Neural cell (in vitro differentiated cells): Measurements from ENCODE around the gene TMEM185B. TPM values are rescaled to one million over a fixed set of nuclear protein-coding genes. Genes with fewer than 3 reads are reported as not detected.

Source experiments
- H2AFZ ChIP-seq: fragments of 200-600, 300-800 bp; sonication (generic), shearing (Covaris generic); 2 replicates; pipeline ENCODE4 v1.6.0; 2014; ENCODE audit warnings: low read depth, mild to moderate bottlenecking, antibody characterized with exemption, low read length, moderate library complexity
- H3F3A ChIP-seq: fragments of 200-600 bp; shearing (Covaris generic); 2 replicates; pipeline ENCODE4 v1.6.1; 2016; ENCODE audit warnings: mild to moderate bottlenecking, moderate library complexity, mixed read lengths, antibody characterized with exemption, low read length; ENCODE audit not compliant: insufficient read depth, poor library complexity, severe bottlenecking
- H3K27ac ChIP-seq: fragments of 200-600, 300-800 bp; sonication (generic), shearing (Covaris generic); 2 replicates; pipeline ENCODE4 v1.5.1; 2014; ENCODE audit warnings: mild to moderate bottlenecking, low read length, moderate library complexity
- H3K27me3 ChIP-seq: fragments of 300-800, 200-600 bp; sonication (generic), shearing (Covaris generic); 2 replicates; pipeline ENCODE4 v1.6.0; 2014; ENCODE audit warnings: mild to moderate bottlenecking, low read depth, low read length, moderate library complexity; ENCODE audit not compliant: insufficient read depth
- H3K36me3 ChIP-seq: fragments of 300-800, 200-600 bp; sonication (generic), shearing (Covaris generic); 2 replicates; pipeline ENCODE4 v1.5.1; 2014; ENCODE audit warnings: mild to moderate bottlenecking, antibody characterized with exemption, low read length, moderate library complexity; ENCODE audit not compliant: insufficient read depth
- H3K4me2 ChIP-seq: fragments of 300-800, 200-600 bp; sonication (generic), shearing (Covaris generic); 2 replicates; pipeline ENCODE4 v1.6.0; 2014; ENCODE audit warnings: mild to moderate bottlenecking, low read length
- H3K4me3 ChIP-seq: fragments of 300-800, 200-600 bp; sonication (generic), shearing (Covaris generic); 2 replicates; pipeline ENCODE4 v1.5.1; 2014; ENCODE audit warnings: mild to moderate bottlenecking, low read length, moderate library complexity
- H3K79me2 ChIP-seq: fragments of 200-600 bp; shearing (Covaris generic); replicated peaks from 2 replicates; pipeline ENCODE4 v1.6.0; 2014; ENCODE audit warnings: mild to moderate bottlenecking, low read length, moderate library complexity; ENCODE audit not compliant: insufficient read depth
- H3K9ac ChIP-seq: fragments of 300-800, 200-600 bp; sonication (generic), shearing (Covaris generic); 2 replicates; pipeline ENCODE4 v1.6.1; 2016; ENCODE audit warnings: mild to moderate bottlenecking, low read length, mixed read lengths
- H3K9me2 ChIP-seq: fragments of 200-600 bp; shearing (Covaris generic); 2 replicates; pipeline ENCODE4 v1.6.1; 2016; ENCODE audit warnings: mild to moderate bottlenecking, low read length, mixed read lengths; ENCODE audit not compliant: insufficient read depth
- H3K9me3 ChIP-seq: fragments of 200-600, 300-800 bp; sonication (generic), shearing (Covaris generic); 2 replicates; pipeline ENCODE4 v1.6.1; 2016; ENCODE audit warnings: mild to moderate bottlenecking, mixed run types, low read length, moderate library complexity, mixed read lengths
- H4K20me1 ChIP-seq: fragments of 200-600 bp; shearing (Covaris generic); 2 replicates; pipeline ENCODE4 v1.6.1; 2016; ENCODE audit warnings: mild to moderate bottlenecking, mixed run types; ENCODE audit not compliant: insufficient read depth
- CTCF ChIP-seq: fragments of 450-650 bp; IDR thresholded peaks from 2 replicates; pipeline ENCODE4 v1.5.1; 2014; ENCODE audit warnings: antibody characterized with exemption, mild to moderate bottlenecking, moderate library complexity; ENCODE audit not compliant: poor library complexity, severe bottlenecking
- EP300 ChIP-seq: fragments of 450-650 bp; conservative IDR thresholded peaks from 2 replicates; pipeline ENCODE4 v1.6.1; 2014; ENCODE audit warnings: antibody characterized with exemption, mild to moderate bottlenecking, moderate library complexity; ENCODE audit not compliant: poor library complexity, severe bottlenecking
- EZH2 ChIP-seq: fragments of 200-600, 300-800 bp; shearing (Covaris generic), sonication (generic); IDR thresholded peaks from 2 replicates; pipeline ENCODE4 v1.6.1; 2014; ENCODE audit warnings: antibody characterized with exemption, low read length, borderline replicate concordance, mild to moderate bottlenecking; ENCODE audit not compliant: insufficient read depth, poor library complexity, severe bottlenecking
- MXI1 ChIP-seq: fragments of 450-650 bp; conservative IDR thresholded peaks from 2 replicates; pipeline ENCODE4 v1.6.1; 2014; ENCODE audit warnings: antibody characterized with exemption, mild to moderate bottlenecking; ENCODE audit not compliant: poor library complexity, severe bottlenecking
- POLR2AphosphoS5 ChIP-seq: IDR thresholded peaks from 2 replicates; pipeline ENCODE4 v1.6.1; 2012
- RAD21 ChIP-seq: fragments of 450-650 bp; conservative IDR thresholded peaks from 2 replicates; pipeline ENCODE4 v1.6.1; 2014; ENCODE audit warnings: antibody characterized with exemption, mild to moderate bottlenecking, moderate library complexity
- REST ChIP-seq: IDR thresholded peaks from 2 replicates; pipeline ENCODE4 v1.6.1; 2012; ENCODE audit warnings: borderline replicate concordance
- SMC3 ChIP-seq: fragments of 450-650 bp; conservative IDR thresholded peaks from 2 replicates; pipeline ENCODE4 v1.6.1; 2014; ENCODE audit warnings: antibody characterized with exemption, mild to moderate bottlenecking, moderate library complexity; ENCODE audit not compliant: poor library complexity
- TAF1 ChIP-seq: IDR thresholded peaks from 2 replicates; pipeline ENCODE4 v1.6.1; 2012; ENCODE audit warnings: low read depth
- polyA plus RNA-seq: library from polyadenylated mRNA; depleted of rRNA; stranded (reverse); fragments of >200 nt; gene quantifications from 2 replicates; pipeline ENCODE4 v1.2.3, GENCODE V29; 2014

The TMEM185B gene
- polyA plus RNA-seq, 1 donor from 2014 or later = 4.4 TPM

- TF ChIP-seq POLR2AphosphoS5 (no peak), CTCF (no peak), REST (no peak)
- Histone ChIP-seq H4K20me1 (no peaks in the 10 kb centered on the region), H3K79me2 (peaks cover 21% of the 10 kb centered on the region), H3K4me2 (peak overlapping the region; percentile 91), H3K9me2 (no peaks in the 10 kb centered on the region), H2AFZ (peak overlapping the region; percentile 78), H3K36me3 (no peaks in the 10 kb centered on the region), H3K9me3 (no peaks in the 10 kb centered on the region), H3K9ac (peak overlapping the region; percentile 72), H3K4me3 (peak overlapping the region; percentile 82), H3K27me3 (no peaks in the 10 kb centered on the region), H3K27ac (peak overlapping the region; percentile 62), H3F3A (no peaks in the 10 kb centered on the region)
These were observed 28.7 kb upstream of the TMEM185B start for GRCh38 chr2:120251880-120252224.

GRCh38 chr2:120251078-120251477, 27.9 kb upstream of the TMEM185B start:
- Histone ChIP-seq H3K4me3 (no peak overlapping the region), H4K20me1 (no peaks in the 10 kb centered on the region), H3F3A (no peaks in the 10 kb centered on the region), H2AFZ (no peak overlapping the region), H3K27ac (no peak overlapping the region), H3K4me2 (no peak overlapping the region), H3K9ac (no peak overlapping the region), H3K27me3 (no peaks in the 10 kb centered on the region), H3K9me3 (no peaks in the 10 kb centered on the region), H3K36me3 (no peaks in the 10 kb centered on the region), H3K79me2 (peaks cover 16% of the 10 kb centered on the region), H3K9me2 (no peaks in the 10 kb centered on the region)
- TF ChIP-seq CTCF (no peak), EZH2 (no peak), RAD21 (no peak), MXI1 (no peak), TAF1 (no peak), EP300 (no peak), POLR2AphosphoS5 (no peak), REST (no peak), SMC3 (no peak)
